GOT3 (cell line): ENCODE results near the gene SERP2.

ENCODE experiments used
- DNase-seq: peaks from one replicate; lab custom pipeline; 2025; ENCODE audit warnings: mixed read lengths; lab: John Stamatoyannopoulos, UW

The SERP2 gene

DNA sequence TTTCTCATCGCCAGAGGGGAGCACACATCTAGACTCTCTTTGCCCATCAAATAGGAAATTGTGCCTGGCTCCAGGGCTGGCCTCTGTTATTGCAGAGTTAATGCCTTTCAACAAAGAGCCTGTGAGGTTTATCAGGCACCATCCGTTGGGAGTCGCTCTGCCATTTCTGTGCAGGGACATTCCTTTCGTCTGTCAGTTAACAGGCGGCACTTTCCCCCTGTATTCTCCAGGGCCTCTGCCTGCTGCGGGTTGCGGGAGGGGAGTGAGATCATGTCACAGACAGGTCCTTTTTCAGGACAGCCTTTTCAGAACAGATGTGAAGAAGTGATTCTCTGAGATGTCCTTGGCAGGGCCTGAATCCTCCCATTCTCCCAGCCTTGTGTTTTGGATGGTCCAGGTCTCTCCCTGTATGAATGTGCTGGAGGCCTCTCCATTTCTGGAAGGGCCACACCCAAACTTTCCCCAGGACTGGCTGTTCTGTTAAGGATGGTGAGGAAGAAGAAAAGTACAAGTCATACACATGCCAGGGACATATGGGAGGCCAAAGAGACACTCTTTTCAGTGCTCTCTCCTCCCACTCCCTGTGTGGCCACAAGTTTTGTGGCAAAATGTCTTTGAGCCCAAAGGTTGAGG lies 14.9 kb downstream of the SERP2 start:
- no peak for DNase-seq

DNA sequence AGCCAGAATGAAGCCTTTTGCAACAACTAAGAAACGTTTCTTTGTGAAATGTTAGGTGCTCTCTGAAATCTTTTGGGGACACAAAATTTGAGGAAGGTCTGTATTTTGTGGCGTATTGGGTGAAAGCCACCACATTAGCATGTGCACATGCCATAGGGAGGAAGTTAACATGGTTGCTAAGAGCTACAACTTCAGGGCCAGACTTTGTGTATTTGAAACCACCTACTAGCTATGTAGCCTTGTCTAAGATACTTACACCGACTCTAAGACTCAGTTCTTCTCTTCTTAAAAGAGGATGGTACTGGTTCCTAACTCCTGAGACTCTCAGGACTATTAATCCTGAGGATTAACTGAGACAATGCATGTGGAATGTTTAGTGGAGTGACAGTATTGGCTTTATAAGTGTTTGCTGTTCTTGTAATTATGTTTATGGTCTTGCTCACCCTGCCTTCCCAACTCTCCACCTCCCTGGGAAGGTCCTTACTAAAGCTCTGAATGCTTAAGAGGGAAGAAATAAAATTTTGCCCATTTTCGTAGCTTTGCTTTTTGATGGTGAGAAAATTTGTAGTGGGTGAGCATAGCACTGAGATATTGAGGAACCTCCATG lies 15.5 kb downstream of the SERP2 start:
- DNase-seq, result no peak

DNA sequence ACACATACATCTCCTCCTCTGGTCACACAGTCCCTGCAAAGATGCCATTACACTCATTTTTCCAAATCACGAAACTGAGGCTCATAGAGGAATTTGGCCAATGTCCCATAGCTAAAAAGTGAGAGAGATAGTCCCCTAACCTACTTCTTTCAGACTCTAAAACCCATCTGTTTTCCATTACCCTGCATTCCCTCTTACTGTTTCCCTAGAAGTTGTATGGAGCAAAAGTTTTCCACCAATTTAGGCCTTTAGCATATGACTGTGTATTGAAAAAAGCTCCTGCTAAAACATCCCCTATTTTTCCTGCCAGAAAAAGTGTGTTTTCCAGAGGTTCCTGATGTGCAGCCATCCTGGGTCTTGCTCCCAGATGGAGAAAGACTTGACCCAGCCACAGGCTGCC lies 16.3 kb downstream of the SERP2 start:
- DNase-seq, result no peak

DNA sequence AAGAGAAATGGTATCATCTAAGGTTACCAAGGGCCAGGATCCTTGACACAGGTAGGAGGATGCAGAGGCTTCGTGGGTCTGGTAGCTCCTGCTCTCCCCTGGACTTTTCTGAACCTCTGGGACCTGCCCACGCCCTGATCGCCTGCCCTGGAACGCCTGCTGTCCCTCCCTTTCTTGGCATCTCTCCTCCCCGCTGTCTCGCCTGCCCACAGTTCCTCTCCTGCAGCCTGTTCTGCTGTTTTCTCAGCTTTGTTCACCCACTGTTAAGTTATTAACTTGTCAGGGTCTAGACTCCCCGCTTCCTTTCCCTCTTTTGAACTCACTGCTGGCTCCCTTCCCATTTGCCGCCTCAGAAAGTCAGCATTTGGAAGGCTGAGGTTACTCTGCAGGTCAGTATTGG lies 19.8 kb downstream of the SERP2 start:
- no peak for DNase-seq

DNA sequence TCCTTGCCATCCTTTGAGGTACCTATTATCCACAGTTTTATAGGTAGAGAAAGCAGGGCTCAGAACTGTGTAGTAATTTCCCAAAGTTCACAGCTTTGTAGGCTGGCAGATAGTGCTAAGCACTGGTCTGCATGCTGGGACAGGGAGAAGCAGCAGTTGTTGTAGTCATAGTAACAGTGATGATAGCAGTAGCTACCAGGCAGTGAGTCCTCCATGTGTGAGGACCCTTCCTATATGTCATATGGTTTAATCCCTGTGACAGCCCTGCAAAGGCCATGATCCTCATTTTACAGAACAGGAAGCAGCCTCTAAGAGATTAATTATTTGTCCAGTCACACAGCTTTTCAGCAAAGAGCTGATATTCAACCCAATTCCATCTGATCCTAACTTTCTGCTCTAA lies 21.0 kb downstream of the SERP2 start:
- no peak for DNase-seq

DNA sequence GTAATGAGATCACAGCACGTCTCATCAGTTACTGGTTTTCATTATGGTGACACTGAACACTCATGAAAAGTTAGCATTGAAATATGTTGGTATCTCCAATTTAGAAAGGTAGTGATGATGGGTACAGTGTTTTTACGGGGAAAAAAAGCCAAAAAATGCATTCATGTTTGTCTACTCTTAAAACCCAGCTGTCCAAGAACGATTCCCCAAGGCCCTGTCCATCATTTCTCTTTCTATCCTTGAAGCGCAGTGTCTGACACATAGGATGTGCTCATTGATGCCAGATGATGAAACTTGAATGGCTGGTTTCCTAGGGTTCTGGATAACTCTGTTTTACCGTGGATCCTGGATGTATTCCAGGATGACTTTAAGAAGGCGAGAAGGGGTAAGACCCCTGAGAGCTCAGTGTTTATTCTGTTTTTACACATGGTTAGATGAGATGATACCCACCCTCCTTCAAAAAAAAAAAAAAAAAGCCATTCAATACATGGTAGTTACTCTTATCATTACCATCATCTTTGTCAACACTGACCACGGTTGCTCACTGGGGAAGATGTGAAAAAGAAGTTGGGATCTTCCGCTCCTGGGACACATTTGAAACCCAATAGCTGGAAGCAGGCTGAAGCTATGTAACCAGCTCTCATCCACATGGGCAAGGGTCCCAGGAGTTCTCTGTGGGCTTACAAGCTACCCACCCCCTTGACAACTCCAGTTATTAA lies 22.5 kb downstream of the SERP2 start:
- no peak for DNase-seq

DNA sequence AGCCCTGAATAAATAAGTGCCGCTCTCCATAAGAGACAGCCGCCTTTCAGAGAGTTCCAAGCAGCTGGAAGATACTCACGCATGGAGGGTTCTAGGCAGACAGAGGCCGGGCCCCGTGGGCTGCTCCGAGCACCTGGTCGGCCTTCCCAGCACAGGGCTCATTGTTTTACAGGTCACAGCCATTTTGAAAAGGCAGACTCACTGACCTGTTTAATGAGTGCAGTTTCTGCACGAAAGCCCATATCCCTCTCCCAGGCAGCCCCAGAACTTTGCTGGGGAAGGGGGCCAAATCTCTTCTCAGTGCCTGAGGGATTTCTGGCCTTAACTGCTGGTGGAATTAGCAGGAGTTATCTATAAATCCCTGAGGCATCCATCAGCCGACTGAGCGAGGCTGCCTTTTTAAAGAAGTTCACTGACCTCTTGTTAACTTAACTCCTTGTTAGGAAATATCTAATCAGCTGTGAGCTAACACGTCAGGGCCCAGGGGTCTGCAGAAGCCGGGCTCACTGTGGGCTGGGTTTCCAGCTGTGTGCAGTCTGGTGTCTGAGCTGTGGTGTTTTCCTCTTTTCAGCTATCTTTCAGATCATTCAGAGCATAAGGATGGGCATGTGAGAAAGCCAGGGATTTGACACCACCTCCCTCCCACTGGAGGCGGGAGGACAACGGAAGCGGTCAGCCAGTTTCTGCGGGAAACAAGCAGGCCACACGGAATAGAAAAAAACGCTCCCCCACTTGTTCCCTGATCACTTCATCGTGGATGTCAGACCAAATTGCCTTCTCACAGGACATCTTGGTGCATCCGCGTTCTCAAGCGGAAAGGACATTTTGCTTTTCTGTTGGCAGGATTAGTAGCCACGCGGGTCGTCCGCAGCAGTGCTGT lies 23.3 kb downstream of the SERP2 start:
- DNase-seq, result no peak

DNA sequence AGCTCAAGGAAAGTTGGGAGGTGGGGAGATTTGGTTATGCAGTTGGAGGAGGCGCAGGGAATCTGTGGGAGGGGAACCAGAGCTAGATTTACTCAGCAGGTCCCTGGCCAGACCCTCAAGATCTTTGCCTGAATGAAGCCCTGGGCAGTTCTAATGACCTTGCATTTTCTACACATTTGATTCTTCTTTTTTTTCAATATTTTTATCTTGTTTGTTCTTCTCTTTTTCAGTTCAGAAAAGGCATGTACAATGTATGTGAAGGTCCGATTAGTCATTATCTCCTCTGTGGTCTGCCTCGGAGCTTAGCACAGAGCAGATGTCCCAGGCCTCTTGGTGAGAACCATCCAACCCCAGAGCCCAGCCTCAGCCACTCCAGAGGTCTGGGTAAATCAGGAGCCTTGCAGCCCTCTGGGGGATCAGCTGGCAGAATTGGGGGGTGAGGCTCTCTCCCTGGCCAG lies 24.2 kb downstream of the SERP2 start:
- DNase-seq, result no peak

DNA sequence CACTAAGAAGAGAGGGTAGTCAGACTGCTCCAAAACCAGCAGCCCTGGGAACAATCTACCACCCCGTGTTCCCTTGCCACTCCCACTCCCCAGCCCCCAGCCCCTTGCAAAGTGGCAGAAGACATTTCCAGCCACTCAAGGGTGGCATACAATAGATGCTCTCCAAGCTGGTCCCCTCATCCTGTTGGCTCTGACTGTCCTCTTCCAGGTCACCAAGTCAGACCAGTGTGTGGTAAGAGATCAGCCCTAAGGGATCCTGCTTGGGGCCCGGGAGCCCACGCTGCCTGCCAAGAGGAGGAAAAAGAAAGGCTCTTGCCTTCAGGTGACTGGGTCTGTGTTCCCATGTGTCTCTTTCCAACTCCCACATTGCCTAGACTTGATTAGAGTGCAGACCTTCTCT lies 25.0 kb downstream of the SERP2 start:
- DNase-seq, result no peak

DNA sequence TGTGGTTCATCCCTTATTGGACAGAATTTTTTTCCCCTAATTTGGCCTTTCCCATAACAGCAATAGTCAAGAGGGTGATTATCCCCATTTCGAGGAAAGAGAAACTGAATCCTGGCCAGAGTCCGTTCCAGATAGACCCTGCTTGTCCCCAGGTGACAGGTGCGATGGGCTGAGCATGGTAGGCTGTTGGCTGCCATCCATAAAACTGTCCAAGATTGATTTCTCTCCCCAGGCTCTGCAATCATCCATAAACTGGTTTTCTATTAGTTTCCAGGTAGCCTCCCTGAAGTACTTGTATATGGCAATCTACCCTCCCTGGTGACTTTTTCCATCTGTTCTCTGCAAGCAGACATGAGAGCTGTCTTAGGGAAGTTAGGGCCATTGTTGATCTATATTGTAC lies 25.4 kb downstream of the SERP2 start:
- no peak for DNase-seq

DNA sequence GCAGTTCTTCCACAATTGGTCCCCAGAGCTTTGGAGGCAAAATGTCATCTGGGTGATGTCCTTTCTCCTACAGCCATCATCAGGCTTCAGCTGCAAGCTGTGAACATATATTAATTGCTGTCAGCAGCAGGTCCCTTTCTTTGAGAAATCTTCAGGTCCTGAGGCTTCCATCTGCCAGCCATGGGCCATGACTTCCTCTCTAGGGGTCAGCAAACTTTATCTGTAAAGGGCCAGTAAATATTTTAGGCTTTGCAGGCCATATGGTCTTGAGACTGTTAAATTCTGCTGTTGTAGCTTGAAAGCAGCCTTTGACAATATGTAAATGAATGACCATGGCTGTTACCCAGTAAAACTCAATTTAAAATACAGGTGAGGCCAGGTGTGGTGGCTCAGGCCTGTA lies 27.1 kb downstream of the SERP2 start:
- DNase-seq, result no peak

DNA sequence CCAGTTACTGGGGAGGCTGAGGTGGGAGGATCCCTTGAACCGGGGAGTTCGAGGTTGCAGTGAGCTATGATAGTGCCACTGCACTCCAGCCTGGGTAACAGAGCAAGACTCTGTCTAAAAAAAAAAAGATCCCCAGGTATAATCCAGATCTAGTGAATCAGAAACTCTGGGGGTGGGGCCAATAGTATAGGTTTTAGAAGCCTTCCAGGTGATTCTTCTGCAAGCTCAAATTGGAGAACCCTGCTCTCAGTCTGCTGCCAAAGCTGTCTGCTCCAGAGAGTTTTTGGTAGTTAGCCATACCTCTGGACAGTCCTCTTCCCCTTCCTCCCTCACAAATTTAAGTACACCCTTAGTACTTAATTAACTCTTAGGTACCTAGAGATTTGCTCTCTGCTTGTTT lies 28.0 kb downstream of the SERP2 start:
- DNase-seq, result no peak

DNA sequence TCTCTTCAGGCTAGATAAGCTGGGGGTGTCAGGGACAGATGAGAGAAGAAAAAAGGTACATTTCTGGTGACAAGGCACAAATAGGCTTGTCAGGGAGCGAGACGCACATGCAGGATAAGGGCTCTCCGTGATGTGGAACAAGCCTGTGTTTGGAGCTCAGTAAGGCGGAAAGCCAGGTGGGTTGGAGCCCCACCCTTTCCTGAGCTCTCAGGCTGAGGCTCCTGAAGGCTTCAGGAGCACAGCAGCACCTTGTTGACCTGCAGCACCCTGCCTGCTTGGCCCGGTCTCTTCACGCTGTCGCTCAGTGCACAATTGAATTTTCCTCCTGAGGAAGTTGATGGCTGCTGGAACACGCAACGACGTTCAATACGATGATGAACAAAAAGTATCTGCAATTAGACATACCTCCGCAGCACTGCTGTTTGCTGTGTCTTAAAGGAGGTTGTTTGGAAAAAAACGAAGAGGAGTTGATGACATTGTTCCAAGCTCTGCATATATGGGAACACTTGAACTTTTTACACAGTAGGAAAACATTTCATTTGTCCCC lies 29.3 kb downstream of the SERP2 start:
- no peak for DNase-seq

DNA sequence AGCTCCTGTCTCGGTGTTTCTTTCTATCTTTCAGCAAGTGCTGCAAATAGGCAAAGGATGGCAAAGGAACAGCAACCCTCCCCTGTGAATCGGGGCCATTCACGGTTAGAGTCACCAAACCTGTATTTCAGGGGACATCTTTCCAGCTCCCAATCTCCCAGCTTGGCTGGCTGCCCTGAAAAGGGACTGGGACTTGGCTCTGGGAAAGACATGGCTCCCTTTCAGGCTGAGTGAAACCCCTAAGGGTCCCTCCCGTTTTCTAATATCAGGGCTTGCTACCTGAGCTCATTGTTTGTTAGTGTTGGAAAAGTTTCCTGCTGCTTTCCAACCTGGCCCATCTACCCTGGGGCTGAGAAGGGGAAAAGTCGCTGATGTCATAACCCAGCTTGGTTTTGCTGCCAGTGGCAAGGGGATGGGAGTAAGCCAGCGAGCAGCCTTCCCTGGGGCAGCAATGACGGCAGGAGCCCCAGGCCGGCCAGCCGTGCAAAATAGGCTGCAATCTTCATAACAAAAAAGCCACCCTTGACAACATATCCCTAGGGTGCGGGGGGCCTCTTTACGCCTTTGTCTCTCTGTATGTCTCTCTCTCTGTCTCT lies 29.9 kb downstream of the SERP2 start:
- no peak for DNase-seq

DNA sequence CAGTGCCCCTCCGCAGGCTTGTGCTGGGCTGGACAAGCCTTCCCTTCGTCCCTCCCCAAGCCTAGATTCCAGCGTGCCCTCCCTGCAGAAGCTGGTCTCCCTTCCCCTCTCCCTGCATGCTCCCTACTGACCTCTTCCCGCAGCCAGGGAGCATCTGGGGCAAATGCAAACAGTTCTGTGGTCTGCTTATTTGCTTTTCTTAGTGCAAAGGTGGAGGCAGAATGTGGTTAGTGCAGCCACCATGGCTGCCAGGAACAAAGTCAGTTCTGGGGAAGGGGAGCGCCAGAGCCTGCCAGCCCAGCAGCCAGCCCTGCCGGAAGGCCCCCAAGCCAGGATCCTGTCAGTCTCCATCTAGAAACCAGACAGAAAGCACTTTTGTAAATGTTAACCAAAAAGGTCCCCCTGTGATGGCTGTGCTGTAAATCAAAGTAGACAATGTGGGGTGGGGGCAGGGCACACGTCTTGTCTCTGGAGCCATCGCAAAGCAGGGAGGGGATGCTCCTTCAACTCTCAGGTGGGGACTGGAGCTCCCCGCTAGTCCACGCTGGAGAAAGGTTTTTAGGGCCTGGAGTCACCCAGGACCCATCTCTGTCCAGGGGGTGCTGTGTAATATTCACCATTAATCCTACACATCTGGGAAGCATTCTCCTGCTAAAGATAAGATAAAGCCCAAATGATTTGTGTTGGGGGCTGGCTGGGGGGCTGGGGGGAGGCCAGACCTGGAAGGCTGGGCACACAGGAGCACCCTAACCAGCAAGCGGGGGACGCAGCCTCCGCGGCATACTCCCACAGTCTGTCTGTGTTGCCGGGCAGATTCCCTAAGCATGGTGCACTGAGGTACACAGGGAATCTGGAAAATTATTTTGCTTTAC lies 30.9 kb downstream of the SERP2 start:
- no peak for DNase-seq

DNA sequence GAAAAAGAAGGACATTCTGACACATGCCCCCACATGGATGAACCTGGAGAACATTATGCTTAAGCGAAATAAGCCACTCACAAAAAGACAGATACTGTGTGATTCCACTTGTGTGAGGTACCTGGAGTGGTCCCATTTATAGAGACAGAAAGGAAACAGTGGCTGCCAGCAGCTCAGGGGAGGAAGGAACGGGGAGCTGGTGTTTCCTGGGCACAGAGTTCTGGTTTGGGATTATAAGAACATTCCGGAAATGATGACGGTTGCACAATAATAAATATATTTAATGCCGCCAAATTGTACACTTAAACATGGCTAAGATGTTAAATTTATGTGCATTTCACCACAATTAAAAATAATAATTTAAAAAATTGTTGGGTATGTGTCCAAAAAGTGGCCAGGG lies 33.0 kb downstream of the SERP2 start:
- DNase-seq, result no peak

DNA sequence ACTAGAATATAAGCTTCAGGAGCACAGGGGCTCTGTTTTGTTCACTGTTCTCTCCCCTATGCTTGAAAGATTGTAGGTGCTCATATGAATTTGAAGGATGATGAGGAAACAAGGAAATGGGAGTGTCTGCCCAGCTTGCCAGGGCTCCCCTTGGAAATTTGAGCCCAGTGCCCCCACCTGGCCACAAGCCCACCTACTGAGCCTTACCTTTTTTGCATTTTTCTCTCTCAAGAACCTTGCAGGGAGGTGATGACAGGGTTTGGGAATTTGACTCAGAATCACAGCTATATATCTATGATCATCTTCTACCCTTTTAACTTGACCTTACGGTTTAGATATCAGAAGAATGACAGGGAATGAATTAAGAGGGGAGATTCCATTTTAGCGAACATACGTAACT lies 33.8 kb downstream of the SERP2 start:
- DNase-seq, result no peak

DNA sequence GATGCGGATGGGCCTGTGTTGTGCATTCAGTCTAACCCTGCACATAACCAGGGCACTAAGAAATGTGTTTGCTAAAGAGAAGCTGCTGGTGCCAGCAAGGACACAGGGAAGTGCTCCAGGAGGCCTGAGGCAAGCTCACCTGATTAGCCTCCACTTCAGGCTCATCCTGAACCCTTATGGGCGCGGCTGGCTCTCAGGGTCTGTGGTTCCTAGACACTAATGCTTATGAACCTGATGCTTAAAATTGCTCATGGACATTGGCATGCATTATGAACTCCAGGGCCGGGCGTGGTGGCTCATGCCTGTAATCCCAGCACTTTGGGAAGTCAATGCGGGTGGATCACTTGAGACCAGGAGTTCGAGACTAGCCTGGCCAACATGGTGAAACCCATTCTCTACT lies 34.3 kb downstream of the SERP2 start:
- DNase-seq, result no peak

DNA sequence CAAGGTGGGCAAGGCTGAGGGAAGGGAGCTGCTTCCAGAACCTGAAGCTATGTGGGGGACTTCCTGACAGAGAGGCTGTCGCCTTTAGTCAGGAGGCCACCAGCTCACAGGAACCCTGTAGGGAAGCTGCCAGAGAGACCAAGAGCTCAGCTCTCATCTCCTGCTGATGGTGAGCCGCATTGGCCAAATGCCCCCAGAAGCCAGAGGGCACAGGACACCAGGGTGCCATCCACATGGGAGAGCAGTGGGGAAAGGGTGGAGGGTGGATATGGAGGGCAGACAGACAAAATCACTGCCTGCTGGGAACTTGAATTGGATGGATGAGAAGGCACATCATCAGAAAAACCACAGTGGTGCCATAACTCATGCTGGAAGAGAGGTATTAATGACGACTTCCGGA lies 36.0 kb downstream of the SERP2 start:
- no peak for DNase-seq

DNA sequence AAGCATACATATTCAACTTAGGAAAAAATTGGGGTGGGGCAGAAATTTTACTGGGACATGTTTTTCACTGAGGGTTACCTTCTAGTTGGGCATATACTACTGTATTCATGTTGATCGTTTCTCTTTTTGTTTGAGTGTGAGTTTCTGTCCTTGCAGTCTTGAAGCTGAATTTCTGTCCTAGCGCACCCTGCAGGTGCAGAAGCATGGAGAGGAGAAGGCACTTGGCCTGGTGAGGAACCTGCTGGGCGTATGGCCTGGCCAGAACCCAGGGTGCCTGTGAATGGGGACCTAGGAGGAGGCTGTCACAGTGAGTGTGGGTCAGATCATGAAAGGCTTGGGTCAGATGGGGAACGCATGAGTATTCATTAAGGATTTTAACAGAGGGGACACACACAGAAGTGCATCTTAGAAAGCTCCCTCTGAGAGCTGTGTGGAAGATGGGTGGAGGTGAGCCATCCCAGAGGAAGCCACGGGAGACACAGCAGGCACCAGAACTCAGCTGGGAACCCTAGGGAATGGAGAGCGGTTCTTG lies 36.8 kb downstream of the SERP2 start:
- no peak for DNase-seq

DNA sequence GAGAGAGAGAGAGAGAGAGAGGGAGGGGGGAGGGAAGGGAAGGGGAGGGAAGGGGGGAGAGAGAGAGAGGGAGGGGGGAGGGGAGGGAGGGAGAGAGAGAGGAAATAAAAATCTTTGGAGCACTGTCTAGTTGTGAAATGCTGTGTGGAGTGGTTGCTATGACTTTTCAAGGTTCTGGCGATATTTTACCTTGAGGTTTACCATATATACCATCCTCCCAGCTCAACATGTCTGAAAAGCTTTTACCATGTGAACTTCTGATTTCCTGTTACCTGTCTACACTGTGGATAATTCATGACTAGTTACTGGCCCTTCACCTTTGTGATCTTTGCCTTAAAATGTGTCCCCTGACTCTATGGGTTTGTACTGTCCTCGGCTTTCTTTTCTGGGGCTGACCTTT lies 38.2 kb downstream of the SERP2 start:
- no peak for DNase-seq
